ENCODE data around the gene DOCK2. TPM values are rescaled to one million over a fixed set of nuclear protein-coding genes. Genes with fewer than 3 reads are reported as not detected.
A peak's percentile ranks its signal among the peaks of the same experiment; 100 is the strongest.

DOCK2 gene
- polyA plus RNA-seq, 3 donors: 57.5 to 178 (median 115) TPM

GRCh38 chr5:170112876-170113521, 475.9 kb downstream of the DOCK2 start:
- H3K27me3 Mint-ChIP-seq (ENCODE audit: low read depth in 3 of 3): peaks cover 0 to 2% (median 1%) of the 10 kb centered on the region in 3 donors
- Histone ChIP-seq H3K79me2 (ENCODE audit: insufficient read depth, low read length) (no peaks in the 10 kb centered on the region), H3K9me3 (replicated peaks in 1 of 2; ENCODE audit: control insufficient read depth in 1 of 2, insufficient read depth in 1 of 2, low read length in 2 of 2) (no peaks in the 10 kb centered on the region), H3K9ac (ENCODE audit: insufficient read depth, low read length, poor library complexity, severe bottlenecking) (no peak overlapping the region), H3K4me1 (ENCODE audit: control insufficient read depth in 1 of 2, insufficient read depth in 2 of 2, low read length in 2 of 2) (peaks cover 32 to 37% of the 10 kb centered on the region in 2 donors), H3K27ac (ENCODE audit: low read depth in 1 of 2, low read length in 2 of 2) (peak overlapping the region; percentile 45 to 56), H4K20me1 (ENCODE audit: insufficient read depth, low read length) (no peaks in the 10 kb centered on the region), H2AFZ (ENCODE audit: insufficient read depth, low read depth, low read length, poor library complexity, severe bottlenecking) (no peak overlapping the region), H3K27me3 (ENCODE audit: control insufficient read depth in 2 of 2, insufficient read depth in 2 of 2, low read length in 2 of 2) (no peaks in the 10 kb centered on the region), H3K4me3 (replicated peaks in 1 of 3; ENCODE audit: low read depth in 2 of 3, low read length in 3 of 3) (peak overlapping the region in 1 of 3 experiments; percentile 32), H3K36me3 (replicated peaks in 1 of 2; ENCODE audit: control insufficient read depth in 1 of 2, insufficient read depth in 2 of 2, low read length in 2 of 2) (no peaks in the 10 kb centered on the region), H3K4me2 (replicated peaks; ENCODE audit: extremely low read depth, low read length, poor library complexity, severe bottlenecking) (peak overlapping the region; percentile 35)
- intact Hi-C loops (cut with micrococcal nuclease): no loop called here
- TF ChIP-seq CTCF (IDR thresholded peaks at IDR 0.05): no peak
- 67% methylated on average over 3 of the region's 6 CpGs for WGBS (ENCODE audit: insufficient coverage)
- H3K27ac Mint-ChIP-seq: peak overlapping the region; percentile 17 to 91 (median 77)
- no peaks in the 10 kb centered on the region for H3K36me3 Mint-ChIP-seq
- H3K9me3 Mint-ChIP-seq: peaks cover 0 to 2% (median 0%) of the 10 kb centered on the region in 7 donors
- H3K4me1 Mint-ChIP-seq: peaks cover 33% of the 10 kb centered on the region
- H3K4me3 Mint-ChIP-seq: peak overlapping the region in 1 of 2 donors; percentile 75
- no peak for DNase-seq

- peak overlapping the region; percentile 12 to 91 (median 77) for H3K27ac Mint-ChIP-seq
- intact Hi-C loops (cut with micrococcal nuclease): no loop called here
- H3K4me3 Mint-ChIP-seq: no peak overlapping the region
- Histone ChIP-seq H4K20me1 (ENCODE audit: insufficient read depth, low read length) (no peaks in the 10 kb centered on the region), H3K36me3 (replicated peaks in 1 of 2; ENCODE audit: control insufficient read depth in 1 of 2, insufficient read depth in 2 of 2, low read length in 2 of 2) (no peaks in the 10 kb centered on the region), H3K9me3 (replicated peaks in 1 of 2; ENCODE audit: control insufficient read depth in 1 of 2, insufficient read depth in 1 of 2, low read length in 2 of 2) (no peaks in the 10 kb centered on the region), H3K27me3 (ENCODE audit: control insufficient read depth in 2 of 2, insufficient read depth in 2 of 2, low read length in 2 of 2) (no peaks in the 10 kb centered on the region), H3K4me3 (replicated peaks in 1 of 3; ENCODE audit: low read depth in 2 of 3, low read length in 3 of 3) (peak overlapping the region in 1 of 3 experiments; percentile 32), H3K4me2 (replicated peaks; ENCODE audit: extremely low read depth, low read length, poor library complexity, severe bottlenecking) (peak overlapping the region; percentile 35), H3K27ac (ENCODE audit: low read depth in 1 of 2, low read length in 2 of 2) (peak overlapping the region; percentile 45 to 56), H3K79me2 (ENCODE audit: insufficient read depth, low read length) (no peaks in the 10 kb centered on the region), H2AFZ (ENCODE audit: insufficient read depth, low read depth, low read length, poor library complexity, severe bottlenecking) (no peak overlapping the region), H3K9ac (ENCODE audit: insufficient read depth, low read length, poor library complexity, severe bottlenecking) (no peak overlapping the region), H3K4me1 (ENCODE audit: control insufficient read depth in 1 of 2, insufficient read depth in 2 of 2, low read length in 2 of 2) (peaks cover 32 to 37% of the 10 kb centered on the region in 2 donors)
- H3K27me3 Mint-ChIP-seq (ENCODE audit: low read depth in 3 of 3): peaks cover 0 to 2% (median 1%) of the 10 kb centered on the region in 3 donors
- H3K9me3 Mint-ChIP-seq: peaks cover 0 to 3% (median 0%) of the 10 kb centered on the region in 7 donors
- DNase-seq: peak; percentile 34 to 55 (median 48)
- TF ChIP-seq CTCF (IDR thresholded peaks at IDR 0.05): no peak
- no peaks in the 10 kb centered on the region for H3K36me3 Mint-ChIP-seq
- WGBS (ENCODE audit: insufficient coverage): 40% methylated on average over 1 of the region's 3 CpGs
- H3K4me1 Mint-ChIP-seq: peaks cover 33% of the 10 kb centered on the region
Measured at GRCh38 chr5:170113522-170113900, 476.4 kb downstream of the DOCK2 start.

Data from CD14-positive monocyte (primary cell).